ENCODE data around the gene ATG12.

The ATG12 gene

DNA sequence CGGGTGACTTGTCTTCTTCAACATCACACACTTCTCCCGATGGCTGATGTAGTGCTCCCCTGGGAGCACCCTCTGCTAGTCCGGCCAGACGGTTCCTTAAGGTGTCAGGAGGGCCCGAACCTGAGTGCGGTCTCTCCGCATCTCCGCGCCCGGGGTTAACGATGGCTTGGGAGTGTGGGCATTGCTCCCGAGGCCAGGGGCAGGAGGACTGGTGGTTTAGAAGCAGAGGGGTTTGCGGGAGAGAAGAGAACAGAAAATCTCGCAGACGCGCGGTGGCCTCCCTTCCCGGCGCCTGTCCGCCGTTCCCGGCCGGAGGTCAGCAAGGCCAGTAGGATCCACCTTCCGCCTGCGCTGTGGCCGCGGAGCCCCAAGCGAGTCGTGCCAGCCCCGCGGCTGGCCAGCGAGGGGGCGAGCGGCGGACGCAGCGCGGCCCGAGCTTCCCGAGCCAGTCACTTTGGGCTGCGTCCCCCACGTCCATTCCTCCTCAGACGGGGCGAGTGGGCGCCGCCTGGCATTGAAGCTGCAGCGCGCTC lies 25.6 kb downstream of the ATG12 start:
- no peak overlapping the region for H3K9ac ChIP-seq (ENCODE audit: low read length)
- H3K36me3 ChIP-seq (ENCODE audit: insufficient read depth, low read length) = no peaks in the 10 kb centered on the region

DNA sequence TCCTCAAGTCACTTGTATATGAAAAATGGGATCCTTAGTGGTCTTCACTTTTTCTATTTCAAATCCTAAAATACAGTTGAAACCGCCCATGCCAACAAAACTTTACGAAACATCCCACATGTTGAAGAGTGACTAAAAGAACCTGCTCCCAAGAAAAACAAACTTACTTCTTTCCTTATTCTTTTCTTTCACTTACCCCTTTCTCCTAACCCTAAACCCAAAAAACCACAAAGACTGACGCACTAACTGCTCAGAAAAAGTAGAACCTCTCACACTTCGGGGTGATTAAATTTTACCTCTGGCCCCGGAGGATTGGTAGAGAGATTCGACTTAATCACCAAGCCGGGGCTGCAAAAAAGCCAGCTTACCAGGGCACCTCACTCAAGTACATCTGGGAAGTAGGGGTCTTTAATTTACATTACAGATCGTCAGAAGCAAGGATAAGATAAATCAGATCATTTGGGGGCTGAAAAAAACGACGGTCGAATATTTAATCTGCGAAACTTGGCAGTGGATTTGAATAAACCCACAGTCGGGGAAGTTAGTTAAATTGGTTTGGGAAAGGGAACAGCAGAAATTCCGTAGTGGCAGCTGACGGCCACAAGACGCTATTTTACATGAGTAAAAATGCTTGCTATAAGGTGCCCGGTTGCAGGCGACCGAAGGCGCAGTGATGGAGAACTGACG lies 26.2 kb downstream of the ATG12 start:
- Histone ChIP-seq H3K4me2 (ENCODE audit: low read length) (no peak overlapping the region), H3F3A (ENCODE audit: insufficient read depth, low read length) (no peaks in the 10 kb centered on the region), H3K4me3 (ENCODE audit: low read depth, low read length, poor library complexity, severe bottlenecking) (no peak overlapping the region), H3K27me3 (ENCODE audit: insufficient read depth, low read length) (no peaks in the 10 kb centered on the region), H2AFZ (ENCODE audit: low read length) (no peak overlapping the region), H3K79me2 (ENCODE audit: insufficient read depth, low read length) (no peaks in the 10 kb centered on the region), H3K36me3 (ENCODE audit: insufficient read depth, low read length) (no peaks in the 10 kb centered on the region), H3K9me2 (ENCODE audit: low read depth, low read length) (no peaks in the 10 kb centered on the region), H3K9ac (ENCODE audit: low read length) (no peak overlapping the region), H3K27ac (ENCODE audit: low read depth, low read length, poor library complexity, severe bottlenecking) (no peak overlapping the region), H3K9me3 (ENCODE audit: low read length) (no peaks in the 10 kb centered on the region), H4K20me1 (ENCODE audit: insufficient read depth, low read length) (no peaks in the 10 kb centered on the region), H3K4me1 (ENCODE audit: insufficient read depth, low read length, severe bottlenecking) (no peaks in the 10 kb centered on the region)
- no peak for TF ChIP-seq EZH2 (IDR thresholded peaks at IDR 0.05; ENCODE audit: borderline replicate concordance, low read length)
- TF ChIP-seq, protein P1, sequence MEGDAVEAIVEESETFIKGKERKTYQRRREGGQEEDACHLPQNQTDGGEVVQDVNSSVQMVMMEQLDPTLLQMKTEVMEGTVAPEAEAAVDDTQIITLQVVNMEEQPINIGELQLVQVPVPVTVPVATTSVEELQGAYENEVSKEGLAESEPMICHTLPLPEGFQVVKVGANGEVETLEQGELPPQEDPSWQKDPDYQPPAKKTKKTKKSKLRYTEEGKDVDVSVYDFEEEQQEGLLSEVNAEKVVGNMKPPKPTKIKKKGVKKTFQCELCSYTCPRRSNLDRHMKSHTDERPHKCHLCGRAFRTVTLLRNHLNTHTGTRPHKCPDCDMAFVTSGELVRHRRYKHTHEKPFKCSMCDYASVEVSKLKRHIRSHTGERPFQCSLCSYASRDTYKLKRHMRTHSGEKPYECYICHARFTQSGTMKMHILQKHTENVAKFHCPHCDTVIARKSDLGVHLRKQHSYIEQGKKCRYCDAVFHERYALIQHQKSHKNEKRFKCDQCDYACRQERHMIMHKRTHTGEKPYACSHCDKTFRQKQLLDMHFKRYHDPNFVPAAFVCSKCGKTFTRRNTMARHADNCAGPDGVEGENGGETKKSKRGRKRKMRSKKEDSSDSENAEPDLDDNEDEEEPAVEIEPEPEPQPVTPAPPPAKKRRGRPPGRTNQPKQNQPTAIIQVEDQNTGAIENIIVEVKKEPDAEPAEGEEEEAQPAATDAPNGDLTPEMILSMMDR (IDR thresholded peaks at IDR 0.05; ENCODE audit: low read length) = no peak

More for the DNA sequence above, 25.6 kb downstream of the ATG12 start:
- no peak for TF ChIP-seq EZH2 (IDR thresholded peaks at IDR 0.05; ENCODE audit: borderline replicate concordance, low read length)
- TF ChIP-seq, protein P1 (IDR thresholded peaks at IDR 0.05; ENCODE audit: low read length) = no peak
- H3K4me2 ChIP-seq (ENCODE audit: low read length) = no peak overlapping the region
- H3F3A ChIP-seq (ENCODE audit: insufficient read depth, low read length) = no peaks in the 10 kb centered on the region
- no peak overlapping the region for H3K27ac ChIP-seq (ENCODE audit: low read depth, low read length, poor library complexity, severe bottlenecking)
- no peak overlapping the region for H2AFZ ChIP-seq (ENCODE audit: low read length)
- no peaks in the 10 kb centered on the region for H4K20me1 ChIP-seq (ENCODE audit: insufficient read depth, low read length)
- no peak overlapping the region for H3K4me3 ChIP-seq (ENCODE audit: low read depth, low read length, poor library complexity, severe bottlenecking)
- H3K4me1 ChIP-seq (ENCODE audit: insufficient read depth, low read length, severe bottlenecking) = no peaks in the 10 kb centered on the region
- H3K9me2 ChIP-seq (ENCODE audit: low read depth, low read length) = no peaks in the 10 kb centered on the region
- H3K9me3 ChIP-seq (ENCODE audit: low read length) = no peaks in the 10 kb centered on the region
- no peaks in the 10 kb centered on the region for H3K27me3 ChIP-seq (ENCODE audit: insufficient read depth, low read length)
- no peaks in the 10 kb centered on the region for H3K79me2 ChIP-seq (ENCODE audit: insufficient read depth, low read length)

DNA sequence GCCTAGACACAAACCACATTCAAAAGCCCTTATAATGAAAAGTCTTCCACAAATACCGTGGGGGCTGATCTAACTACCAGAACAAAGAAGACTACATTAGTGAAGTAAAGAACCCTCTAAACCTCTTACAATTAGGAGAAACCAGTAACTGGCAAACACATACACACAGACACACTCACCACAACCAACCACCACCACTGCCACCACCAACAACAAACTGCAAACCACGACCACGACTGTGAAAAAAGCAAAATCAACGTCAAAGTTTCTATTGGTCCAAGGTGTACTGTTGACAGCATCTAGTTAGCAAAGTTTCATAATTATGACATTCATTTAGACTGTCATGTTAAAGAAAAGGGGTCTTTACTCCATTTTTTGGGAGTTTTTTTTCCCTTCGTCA lies 27.6 kb downstream of the ATG12 start:
- Histone ChIP-seq H3K9me3 (ENCODE audit: low read length) (no peaks in the 10 kb centered on the region), H3K4me2 (ENCODE audit: low read length) (no peak overlapping the region), H3K4me1 (ENCODE audit: insufficient read depth, low read length, severe bottlenecking) (no peaks in the 10 kb centered on the region), H3K9me2 (ENCODE audit: low read depth, low read length) (no peaks in the 10 kb centered on the region), H3K27me3 (ENCODE audit: insufficient read depth, low read length) (no peaks in the 10 kb centered on the region), H3F3A (ENCODE audit: insufficient read depth, low read length) (no peaks in the 10 kb centered on the region), H2AFZ (ENCODE audit: low read length) (no peak overlapping the region), H3K36me3 (ENCODE audit: insufficient read depth, low read length) (no peaks in the 10 kb centered on the region), H3K27ac (ENCODE audit: low read depth, low read length, poor library complexity, severe bottlenecking) (no peak overlapping the region), H4K20me1 (ENCODE audit: insufficient read depth, low read length) (no peaks in the 10 kb centered on the region), H3K79me2 (ENCODE audit: insufficient read depth, low read length) (no peaks in the 10 kb centered on the region), H3K9ac (ENCODE audit: low read length) (no peak overlapping the region), H3K4me3 (ENCODE audit: low read depth, low read length, poor library complexity, severe bottlenecking) (no peak overlapping the region)
- TF ChIP-seq EZH2 (IDR thresholded peaks at IDR 0.05; ENCODE audit: borderline replicate concordance, low read length) = no peak
- TF ChIP-seq, protein P1 (IDR thresholded peaks at IDR 0.05; ENCODE audit: low read length) = no peak

Data from OCI-LY1 (cell line).